AG09319 (cell line): ENCODE data around the gene USP11.
"Not testable (repeated sequence)": the region's sequence is repeated elsewhere in the genome, so short reads cannot be mapped to it uniquely, and the experiment has no call there.

Experiments
- DNase-seq: peaks from one replicate; pipeline ENCODE4 v3.0.0-alpha.2; 2010; ENCODE audit warnings: low read depth; ENCODE audit errors: extremely low read depth
- TF ChIP-seq, protein P1 (sequence below): IDR thresholded peaks from 2 replicates; pipeline ENCODE4 v1.5.1; 2011; ENCODE audit warnings: low read depth, mild to moderate bottlenecking, inconsistent platforms, low read length, moderate library complexity

The USP11 gene

GRCh38 chrX:47247999-47248320 lies 15.2 kb downstream of the USP11 start:
- DNase-seq, result no peak
- TF ChIP-seq, protein P1, sequence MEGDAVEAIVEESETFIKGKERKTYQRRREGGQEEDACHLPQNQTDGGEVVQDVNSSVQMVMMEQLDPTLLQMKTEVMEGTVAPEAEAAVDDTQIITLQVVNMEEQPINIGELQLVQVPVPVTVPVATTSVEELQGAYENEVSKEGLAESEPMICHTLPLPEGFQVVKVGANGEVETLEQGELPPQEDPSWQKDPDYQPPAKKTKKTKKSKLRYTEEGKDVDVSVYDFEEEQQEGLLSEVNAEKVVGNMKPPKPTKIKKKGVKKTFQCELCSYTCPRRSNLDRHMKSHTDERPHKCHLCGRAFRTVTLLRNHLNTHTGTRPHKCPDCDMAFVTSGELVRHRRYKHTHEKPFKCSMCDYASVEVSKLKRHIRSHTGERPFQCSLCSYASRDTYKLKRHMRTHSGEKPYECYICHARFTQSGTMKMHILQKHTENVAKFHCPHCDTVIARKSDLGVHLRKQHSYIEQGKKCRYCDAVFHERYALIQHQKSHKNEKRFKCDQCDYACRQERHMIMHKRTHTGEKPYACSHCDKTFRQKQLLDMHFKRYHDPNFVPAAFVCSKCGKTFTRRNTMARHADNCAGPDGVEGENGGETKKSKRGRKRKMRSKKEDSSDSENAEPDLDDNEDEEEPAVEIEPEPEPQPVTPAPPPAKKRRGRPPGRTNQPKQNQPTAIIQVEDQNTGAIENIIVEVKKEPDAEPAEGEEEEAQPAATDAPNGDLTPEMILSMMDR, result no peak

- TF ChIP-seq, protein P1, result no peak
- no peak for DNase-seq
Observed at GRCh38 chrX:47248576-47248975, 15.8 kb downstream of the USP11 start.

- TF ChIP-seq, protein P1, result no peak
- no peak for DNase-seq
Observed at GRCh38 chrX:47250017-47250347, 17.2 kb downstream of the USP11 start.

DNA sequence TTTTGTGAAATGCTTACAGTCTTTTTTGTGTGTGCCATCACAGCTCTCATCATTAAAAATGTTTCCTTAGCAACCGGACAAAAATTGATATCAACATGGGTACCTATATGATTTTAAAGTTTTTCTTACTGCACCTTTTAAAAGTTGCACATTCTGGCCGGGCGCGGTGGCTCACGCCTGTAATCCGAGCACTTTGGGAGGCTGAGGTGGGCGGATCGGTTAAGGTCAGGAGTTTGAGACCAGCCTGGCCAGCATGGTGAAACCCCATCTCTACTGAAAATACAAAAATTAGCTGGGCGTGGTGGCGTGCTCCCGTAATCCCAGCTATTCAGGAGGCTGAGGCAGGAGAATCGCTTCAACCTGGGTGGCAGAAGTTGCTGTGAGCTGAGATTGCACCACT lies 24.8 kb downstream of the USP11 start:
- DNase-seq, result not testable (repeated sequence)

DNA sequence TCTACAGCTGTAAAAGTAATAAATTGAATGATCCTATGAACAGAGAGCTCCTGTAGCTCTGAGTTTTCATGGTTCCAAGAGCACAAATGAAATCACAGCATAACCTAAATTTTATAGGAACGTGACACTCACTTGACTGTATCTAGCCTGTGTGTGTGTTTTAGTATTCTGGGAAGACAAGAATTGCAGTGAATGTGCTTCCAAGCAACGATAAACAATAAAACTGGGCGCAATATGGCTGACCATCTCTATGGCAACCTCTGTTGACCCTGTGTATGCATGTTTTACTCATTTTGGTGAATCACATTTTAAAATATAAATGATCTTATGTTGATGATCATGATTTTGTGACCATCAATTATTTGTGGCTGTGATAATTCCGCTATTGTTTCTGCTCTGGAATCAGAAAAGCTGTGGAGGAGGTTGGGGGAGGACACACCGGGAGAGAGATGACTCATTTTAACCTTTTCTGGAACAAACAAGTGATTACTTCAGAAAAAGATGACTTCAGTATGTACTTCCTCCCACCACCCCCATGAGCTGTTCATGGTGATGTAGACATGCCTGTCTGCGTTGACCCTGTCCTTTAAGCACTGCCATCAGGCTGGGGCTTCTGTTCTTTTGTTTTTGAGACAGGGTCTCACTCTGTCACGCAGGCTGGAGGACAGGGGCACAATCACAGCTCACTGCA lies 31.8 kb downstream of the USP11 start:
- no peak for DNase-seq

GRCh38 chrX:47266643-47267042 lies 33.8 kb downstream of the USP11 start:
- TF ChIP-seq, protein P1, result no peak
- DNase-seq, result no peak

More for the DNA sequence above, 31.8 kb downstream of the USP11 start:
- TF ChIP-seq, protein P1, result no peak

GRCh38 chrX:47272013-47272408 lies 39.2 kb downstream of the USP11 start:
- no peak for DNase-seq
- TF ChIP-seq, protein P1, result no peak

DNA sequence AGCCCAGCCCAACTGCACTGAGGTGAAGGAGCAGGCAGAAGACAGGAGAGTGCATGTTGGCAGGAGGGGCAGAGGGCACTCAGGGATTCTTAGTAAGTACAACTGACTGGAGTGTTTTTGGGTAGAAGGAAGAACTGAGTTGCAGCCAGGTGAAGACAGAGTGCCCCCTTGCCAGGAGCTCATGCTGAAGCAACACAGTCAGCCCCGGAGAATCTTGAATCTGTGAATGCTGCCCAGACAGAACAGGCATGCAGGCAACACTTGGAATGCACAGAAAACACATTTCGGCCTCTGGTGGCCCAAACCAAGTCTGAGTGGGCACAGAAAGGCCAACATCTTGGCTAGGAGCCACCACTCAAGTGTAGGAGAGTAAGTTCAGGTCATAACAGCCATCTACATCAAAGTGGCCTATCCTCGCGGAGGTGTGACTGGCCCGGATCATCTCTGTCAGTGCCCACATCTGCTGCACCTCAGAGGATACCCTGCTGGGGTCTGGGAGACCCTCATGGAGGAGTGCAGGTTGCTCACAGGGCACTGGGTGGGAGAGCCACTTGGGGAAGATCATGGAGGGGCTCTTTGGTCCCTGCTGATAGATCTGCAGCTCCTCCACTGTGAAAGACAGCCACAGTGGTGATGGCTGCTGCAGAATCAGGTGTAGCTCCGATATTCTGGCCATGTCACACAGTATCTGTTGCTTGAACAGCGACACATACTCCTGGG lies 40.4 kb downstream of the USP11 start:
- TF ChIP-seq, protein P1, result no peak
- DNase-seq, result no peak
